Amniotic stem cell (primary cell): ENCODE data around the gene COX6B2.
A peak's percentile ranks its signal among the peaks of the same experiment; 100 is the strongest.

Experiments used
- DNase-seq: peaks from one replicate; lab custom pipeline; 2025; lab: John Stamatoyannopoulos, UW

The COX6B2 gene

GRCh38 chr19:55383279-55384130, 29.0 kb upstream of the COX6B2 start:
- DNase-seq, result peak; percentile 61

- no peak for DNase-seq
Observed at GRCh38 chr19:55382522-55383054, 28.1 kb upstream of the COX6B2 start.

GRCh38 chr19:55382013-55382412, 27.5 kb upstream of the COX6B2 start:
- DNase-seq, result no peak

GRCh38 chr19:55379174-55379573, 24.7 kb upstream of the COX6B2 start:
- DNase-seq, result no peak

- no peak for DNase-seq
Observed at GRCh38 chr19:55377356-55378131, 23.0 kb upstream of the COX6B2 start.

- DNase-seq, result no peak
Observed at GRCh38 chr19:55376241-55376933, 21.9 kb upstream of the COX6B2 start, which contains the start of gene TMEM190. Gene TMEM190 (plus strand): TSS chr19:55376826. CDS start chr19:55376854, 28 bp downstream.

GRCh38 chr19:55373993-55374757, 19.7 kb upstream of the COX6B2 start:
- no peak for DNase-seq

GRCh38 chr19:55373306-55373992, 18.9 kb upstream of the COX6B2 start:
- no peak for DNase-seq

- no peak for DNase-seq
Observed at GRCh38 chr19:55372316-55373081, 18.0 kb upstream of the COX6B2 start.

- DNase-seq, result peak; percentile 45
Observed at GRCh38 chr19:55370305-55370988, 15.9 kb upstream of the COX6B2 start, which contains the start of gene IL11. Gene IL11 (minus strand): TSS chr19:55370463. CDS start chr19:55370310, 153 bp downstream.

- DNase-seq, result peak; percentile 57
Observed at GRCh38 chr19:55369653-55370304, 15.3 kb upstream of the COX6B2 start.

- peak; percentile 27 for DNase-seq
Observed at GRCh38 chr19:55368701-55369563, 14.4 kb upstream of the COX6B2 start.

GRCh38 chr19:55368106-55368505, 13.6 kb upstream of the COX6B2 start:
- DNase-seq, result no peak

GRCh38 chr19:55366790-55367189, 12.3 kb upstream of the COX6B2 start:
- no peak for DNase-seq

- DNase-seq, result no peak
Observed at GRCh38 chr19:55365964-55366363, 11.4 kb upstream of the COX6B2 start.

GRCh38 chr19:55365245-55365644, 10.7 kb upstream of the COX6B2 start:
- DNase-seq, result no peak

GRCh38 chr19:55362990-55363716, 8.6 kb upstream of the COX6B2 start, which contains the start of gene GARIN5B:
Gene GARIN5B (minus strand): TSS chr19:55363260. CDS start chr19:55363066, 194 bp downstream.
- no peak for DNase-seq
